Erythroblast (primary cell): ENCODE results near the gene NOTCH2.
A peak's percentile ranks its signal among the peaks of the same experiment; 100 is the strongest.

ENCODE experiments used
- GATA1 ChIP-seq: IDR thresholded peaks from 2 replicates; pipeline ENCODE4 v1.6.1; 2011; ENCODE audit warnings: low read depth, mild to moderate bottlenecking, control low read depth, low read length, moderate library complexity
- POLR2A ChIP-seq: IDR thresholded peaks from 2 replicates; pipeline ENCODE4 v1.6.1; 2011; ENCODE audit warnings: mild to moderate bottlenecking, low read length

DNA sequence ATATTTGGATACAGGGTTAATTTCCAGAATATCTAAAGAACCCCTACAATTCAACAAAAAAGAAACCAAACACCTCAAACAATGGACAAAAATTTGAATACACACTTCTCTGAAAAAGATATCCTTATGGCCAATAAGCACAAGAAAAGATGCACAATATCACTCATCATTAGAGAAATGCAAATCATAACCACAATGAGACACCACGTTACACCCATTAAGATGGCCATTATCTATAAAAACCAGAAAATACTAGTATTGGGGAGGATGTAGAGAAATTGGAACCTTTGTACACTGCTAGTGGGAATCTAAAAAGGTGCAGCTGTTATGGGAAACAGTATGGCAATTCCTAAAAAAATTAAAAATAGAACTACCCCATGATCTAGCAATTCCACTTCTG is 178.1 kb downstream of the NOTCH2 start:
- TF ChIP-seq POLR2A (peak; percentile 17), GATA1 (no peak)
